Spleen (tissue), 11 donors: ENCODE data around the gene ST3GAL3. TPM values are rescaled to one million over a fixed set of nuclear protein-coding genes. Genes with fewer than 3 reads are reported as not detected.

Source experiments
- DNase-seq: peaks from one replicate; pipeline ENCODE4 v3.0.0-alpha.2; 2020
- H3K27ac ChIP-seq, 8 donors: fragments of 200-600 bp; sonication (generic) in 7 of 8; 1 replicate in 4 of 8; 2 replicates in 4 of 8; pipeline versions ENCODE4 v1.5.0 to v1.8.0; 2016 to 2021; ENCODE audit warnings: inconsistent platforms in 4 of 8, mild to moderate bottlenecking in 4 of 8, moderate library complexity in 1 of 8
- H3K27me3 ChIP-seq, 7 donors: fragments of 200-600 bp; sonication (generic) in 6 of 7; replicated peaks in 1 of 7; 1 replicate in 4 of 7; 2 replicates in 3 of 7; pipeline versions ENCODE4 v1.5.0 to v1.8.0; 2016 to 2021; ENCODE audit warnings: inconsistent platforms in 3 of 7, mild to moderate bottlenecking in 1 of 7
- H3K36me3 ChIP-seq, 6 donors: fragments of 200-600 bp; sonication (generic) in 5 of 6; 1 replicate in 4 of 6; 2 replicates in 2 of 6; pipeline versions ENCODE4 v1.5.0 to v1.8.0; 2016 to 2021; ENCODE audit warnings: inconsistent platforms in 2 of 6
- H3K4me1 ChIP-seq, 6 donors: fragments of 200-600 bp; sonication (generic) in 5 of 6; 1 replicate in 3 of 6; 2 replicates in 3 of 6; pipeline versions ENCODE4 v1.5.0 to v1.8.0; 2016 to 2021; ENCODE audit warnings: inconsistent platforms in 3 of 6
- H3K4me3 ChIP-seq, 8 donors: fragments of 200-600 bp; sonication (generic) in 7 of 8; 1 replicate in 4 of 8; 2 replicates in 4 of 8; pipeline versions ENCODE4 v1.5.0 to v1.8.0; 2016 to 2021; ENCODE audit warnings: inconsistent platforms in 4 of 8, mild to moderate bottlenecking in 4 of 8, moderate library complexity in 2 of 8
- H3K9me3 ChIP-seq, 8 donors: fragments of 200-600 bp; sonication (generic) in 7 of 8; 1 replicate in 4 of 8; 2 replicates in 4 of 8; pipeline versions ENCODE4 v1.5.0 to v1.8.0; 2016 to 2021; ENCODE audit warnings: inconsistent platforms in 4 of 8
- POLR2A ChIP-seq, 3 donors: fragments of 450-650 bp; IDR thresholded peaks; one replicate each; pipeline ENCODE4 v1.5.1; 2017; ENCODE audit warnings: antibody characterized with exemption in 3 of 3, mild to moderate bottlenecking in 1 of 3
- POLR2AphosphoS5 ChIP-seq, 3 donors: sonication (generic); formaldehyde crosslinking; IDR thresholded peaks; one replicate each; pipeline ENCODE4 v1.5.1; 2017; ENCODE audit warnings: antibody characterized with exemption in 3 of 3
- WGBS, 5 donors: extraction: QIAGEN DNeasy Blood & Tissue Kit in 3 of 5; methylation state at CpG; one replicate each; pipeline versions ENCODE4 v1.1.5 to v1.1.7; 2013 to 2018; 5-methylcytosine and 5-hydroxymethylcytosine counted together
- intact Hi-C: fragments of 100-400 bp; cut with DNase I; formaldehyde crosslinking; loops from one replicate; pipeline ENCODE4 v1.15.0; 2023; ENCODE audit warnings: low total_unique reads
- polyA plus RNA-seq, 3 donors: library from polyadenylated mRNA; stranded (reverse); fragments of 200-250 nt; gene quantifications; one replicate each; pipeline ENCODE4 v1.2.1, GENCODE V29; 2013
- total RNA-seq, 7 donors: library from RNA; depleted of rRNA in 3 of 7; stranded (reverse); fragments of >200 nt in 3 of 7; fragmentation: NEBNext Ultra II Directional in 4 of 7; extraction: Animal tissue kit (Norgen Biotek cat#: 25700) in 4 of 7; gene quantifications; one replicate each; pipeline versions ENCODE4 v1.1.0 to v1.2.1, GENCODE V29; 2016 to 2021
- TF ChIP-seq, protein P1 (sequence below), 11 experiments: fragments of 200-600 bp in 7 of 11; fragments of 450-650 bp in 4 of 11; sonication (generic) in 4 of 11; IDR thresholded peaks in 8 of 11; conservative IDR thresholded peaks in 3 of 11; 1 replicate in 7 of 11; 2 replicates in 4 of 11; pipeline versions ENCODE4 v1.4.0 to v1.8.0; 2016 to 2021; ENCODE audit warnings: antibody characterized with exemption in 11 of 11, inconsistent platforms in 4 of 11, mild to moderate bottlenecking in 1 of 11
- donor health status: healthy with polysubstance abuse.
- donor health status: DM: no; HTN: no; CAD: no; lungs with moderate emphysema.
- donor health status: DM: no; HTN: no; CAD: no.
- donor health status: Bipolar disorder and iron deficiency.
- donor health status: healthy.
- donor health status: DM: no; HTN: no; CAD: no.
- donor health status: DM: yes; HTN: yes; CAD: no.

The ST3GAL3 gene
- total and polyA plus RNA-seq, 10 donors, result 6.4 to 34.3 (median 21.0) TPM

DNA sequence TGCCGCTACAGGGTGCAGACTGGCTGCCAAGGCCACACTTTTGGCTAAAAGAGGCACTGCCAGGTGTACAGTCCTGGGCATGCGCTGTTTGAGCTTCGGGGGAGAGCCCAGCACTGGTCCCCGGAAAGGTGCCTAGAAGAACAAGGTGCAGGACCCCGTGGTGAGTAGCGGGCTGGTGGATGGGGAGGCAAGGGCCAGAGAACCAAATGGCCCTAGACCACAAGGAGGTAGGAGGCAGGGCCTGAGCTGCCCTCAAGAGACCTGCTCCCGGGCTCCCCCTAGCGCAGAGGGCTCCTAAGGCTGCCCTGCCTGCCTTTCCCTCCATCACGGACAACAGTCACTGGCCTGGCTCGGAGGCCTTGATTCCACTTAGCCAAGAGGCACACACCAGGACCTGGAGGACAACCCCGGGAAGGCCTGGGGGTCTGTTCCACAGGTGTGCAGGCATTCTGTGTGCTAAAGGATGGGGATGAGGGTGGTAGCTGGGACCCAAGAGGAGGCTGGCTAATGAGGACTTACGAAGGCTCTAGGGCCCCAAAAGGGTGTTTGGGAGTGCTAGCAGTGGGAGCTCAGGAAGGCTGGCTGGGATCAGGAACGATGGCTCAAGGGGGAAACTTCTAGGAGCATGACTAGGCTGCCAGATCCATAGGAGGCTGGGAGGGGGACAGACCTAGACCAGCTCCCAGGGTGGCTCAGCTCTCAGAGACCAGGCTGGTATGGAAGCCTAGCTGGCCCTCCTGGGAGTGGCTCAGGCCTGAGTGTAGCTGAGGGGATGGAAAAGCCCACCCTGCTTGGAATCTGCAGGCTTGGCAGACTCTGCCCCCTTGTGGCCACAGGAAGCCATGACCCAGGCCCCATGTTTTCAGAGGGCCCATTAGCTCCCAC lies 227.0 kb downstream of the ST3GAL3 start:
- TF ChIP-seq, protein P1, sequence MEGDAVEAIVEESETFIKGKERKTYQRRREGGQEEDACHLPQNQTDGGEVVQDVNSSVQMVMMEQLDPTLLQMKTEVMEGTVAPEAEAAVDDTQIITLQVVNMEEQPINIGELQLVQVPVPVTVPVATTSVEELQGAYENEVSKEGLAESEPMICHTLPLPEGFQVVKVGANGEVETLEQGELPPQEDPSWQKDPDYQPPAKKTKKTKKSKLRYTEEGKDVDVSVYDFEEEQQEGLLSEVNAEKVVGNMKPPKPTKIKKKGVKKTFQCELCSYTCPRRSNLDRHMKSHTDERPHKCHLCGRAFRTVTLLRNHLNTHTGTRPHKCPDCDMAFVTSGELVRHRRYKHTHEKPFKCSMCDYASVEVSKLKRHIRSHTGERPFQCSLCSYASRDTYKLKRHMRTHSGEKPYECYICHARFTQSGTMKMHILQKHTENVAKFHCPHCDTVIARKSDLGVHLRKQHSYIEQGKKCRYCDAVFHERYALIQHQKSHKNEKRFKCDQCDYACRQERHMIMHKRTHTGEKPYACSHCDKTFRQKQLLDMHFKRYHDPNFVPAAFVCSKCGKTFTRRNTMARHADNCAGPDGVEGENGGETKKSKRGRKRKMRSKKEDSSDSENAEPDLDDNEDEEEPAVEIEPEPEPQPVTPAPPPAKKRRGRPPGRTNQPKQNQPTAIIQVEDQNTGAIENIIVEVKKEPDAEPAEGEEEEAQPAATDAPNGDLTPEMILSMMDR (IDR thresholded peaks at IDR 0.05 in 8 of 11, conservative IDR thresholded peaks at IDR 0.05 in 3 of 11), result peak; percentile 65 to 90 (median 76)
- TF ChIP-seq POLR2AphosphoS5 (IDR thresholded peaks at IDR 0.05), result no peak
- peak; percentile 87 for DNase-seq

DNA sequence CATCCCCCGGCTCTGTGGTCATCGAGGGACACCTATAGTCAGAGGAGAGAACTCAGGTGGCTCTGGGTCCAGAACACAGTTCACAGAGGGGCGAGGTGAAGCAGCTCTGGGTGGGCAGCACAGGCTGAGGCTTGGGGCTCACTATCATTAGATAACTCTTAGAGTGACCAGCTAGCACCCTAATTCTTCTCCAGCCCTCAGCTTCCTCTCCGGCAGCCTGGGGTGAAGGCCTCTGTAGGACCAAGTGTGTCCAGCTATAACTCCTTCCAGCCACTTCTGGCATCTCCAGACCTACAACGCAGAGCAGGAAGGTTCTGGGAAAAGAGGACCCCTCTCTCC lies 227.6 kb downstream of the ST3GAL3 start:
- H3K27ac ChIP-seq, result no peak overlapping the region
- H3K4me3 ChIP-seq, result no peak overlapping the region
- H3K27me3 ChIP-seq, result peaks cover 0 to 47% (median 31%) of the 10 kb centered on the region in 7 donors
- TF ChIP-seq, protein P1 (IDR thresholded peaks at IDR 0.05 in 8 of 11, conservative IDR thresholded peaks at IDR 0.05 in 3 of 11), result peak in 3 of 11 experiments; percentile 1 to 45 (median 39)
- no peak for TF ChIP-seq POLR2A (IDR thresholded peaks at IDR 0.05)
- intact Hi-C loops, result loop anchor here (5.0 to 10.0 kb wide), 2 partner anchors 173 to 410 kb away; no protein-coding TSS in a partner anchor
- H3K4me1 ChIP-seq, result peaks cover 7 to 41% (median 34%) of the 10 kb centered on the region in 6 donors
- no peak for DNase-seq
- WGBS, 5 donors, result 49 to 93% (median 49%) methylated on average over 3 to 5 of the region's 5 CpGs
- H3K36me3 ChIP-seq, result peaks cover 0 to 9% (median 2%) of the 10 kb centered on the region in 6 donors
- H3K9me3 ChIP-seq, result no peaks in the 10 kb centered on the region

More for the DNA sequence above, 227.0 kb downstream of the ST3GAL3 start:
- intact Hi-C loops, result loop anchor here (5.0 to 10.0 kb wide), 2 partner anchors 172 to 410 kb away; no protein-coding TSS in a partner anchor
- Histone ChIP-seq H3K9me3 (no peaks in the 10 kb centered on the region), H3K27ac (no peak overlapping the region), H3K27me3 (peaks cover 0 to 47% (median 31%) of the 10 kb centered on the region in 7 donors), H3K4me3 (peak overlapping the region in 2 of 8 donors; percentile 15 to 52), H3K4me1 (peaks cover 7 to 41% (median 34%) of the 10 kb centered on the region in 6 donors), H3K36me3 (peaks cover 0 to 12% (median 2%) of the 10 kb centered on the region in 6 donors)
- 26 to 44% (median 29%) methylated on average over 9 to 13 of the region's 13 CpGs for WGBS, 5 donors

DNA sequence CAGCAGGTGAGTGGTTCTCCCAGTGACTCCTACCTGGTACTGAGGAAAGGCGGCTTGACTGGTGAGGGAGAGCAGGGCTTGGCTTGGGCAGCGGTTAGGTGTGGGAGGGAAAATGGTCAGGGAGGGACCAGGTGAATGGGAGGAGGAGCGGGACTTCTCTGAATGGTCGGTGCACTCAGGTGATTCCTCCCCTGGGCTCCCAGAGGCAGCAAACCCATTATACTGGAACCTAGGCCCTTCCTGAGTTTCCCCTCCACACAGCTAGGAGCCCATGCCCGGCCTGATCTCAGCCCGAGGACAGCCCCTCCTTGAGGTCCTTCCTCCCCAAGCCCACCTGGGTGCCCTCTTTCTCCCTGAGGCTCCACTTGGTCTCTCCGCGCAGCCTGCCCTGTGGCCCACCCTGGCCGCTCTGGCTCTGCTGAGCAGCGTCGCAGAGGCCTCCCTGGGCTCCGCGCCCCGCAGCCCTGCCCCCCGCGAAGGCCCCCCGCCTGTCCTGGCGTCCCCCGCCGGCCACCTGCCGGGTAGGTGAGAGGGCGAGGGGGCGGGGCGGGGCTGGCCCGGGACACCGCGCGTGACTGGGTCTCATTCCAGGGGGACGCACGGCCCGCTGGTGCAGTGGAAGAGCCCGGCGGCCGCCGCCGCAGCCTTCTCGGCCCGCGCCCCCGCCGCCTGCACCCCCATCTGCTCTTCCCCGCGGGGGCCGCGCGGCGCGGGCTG lies 228.5 kb downstream of the ST3GAL3 start:
- H3K27me3 ChIP-seq, result peaks cover 0 to 47% (median 31%) of the 10 kb centered on the region in 7 donors
- H3K36me3 ChIP-seq, result peaks cover 0 to under 1% (median 0%) of the 10 kb centered on the region in 6 donors
- intact Hi-C loops, result loop anchor here (10.0 kb wide), 1 partner anchor 411 kb away; no protein-coding TSS in a partner anchor
- WGBS, 5 donors, result 13 to 19% (median 17%) methylated on average over 24 to 48 of the region's 48 CpGs
- no peak for DNase-seq
- no peak overlapping the region for H3K27ac ChIP-seq
- peaks cover 7 to 41% (median 34%) of the 10 kb centered on the region in 6 donors for H3K4me1 ChIP-seq
- H3K4me3 ChIP-seq, result peak overlapping the region in 7 of 8 donors; percentile 22 to 68 (median 34)
- no peak for TF ChIP-seq POLR2A (IDR thresholded peaks at IDR 0.05)
- H3K9me3 ChIP-seq, result no peaks in the 10 kb centered on the region

DNA sequence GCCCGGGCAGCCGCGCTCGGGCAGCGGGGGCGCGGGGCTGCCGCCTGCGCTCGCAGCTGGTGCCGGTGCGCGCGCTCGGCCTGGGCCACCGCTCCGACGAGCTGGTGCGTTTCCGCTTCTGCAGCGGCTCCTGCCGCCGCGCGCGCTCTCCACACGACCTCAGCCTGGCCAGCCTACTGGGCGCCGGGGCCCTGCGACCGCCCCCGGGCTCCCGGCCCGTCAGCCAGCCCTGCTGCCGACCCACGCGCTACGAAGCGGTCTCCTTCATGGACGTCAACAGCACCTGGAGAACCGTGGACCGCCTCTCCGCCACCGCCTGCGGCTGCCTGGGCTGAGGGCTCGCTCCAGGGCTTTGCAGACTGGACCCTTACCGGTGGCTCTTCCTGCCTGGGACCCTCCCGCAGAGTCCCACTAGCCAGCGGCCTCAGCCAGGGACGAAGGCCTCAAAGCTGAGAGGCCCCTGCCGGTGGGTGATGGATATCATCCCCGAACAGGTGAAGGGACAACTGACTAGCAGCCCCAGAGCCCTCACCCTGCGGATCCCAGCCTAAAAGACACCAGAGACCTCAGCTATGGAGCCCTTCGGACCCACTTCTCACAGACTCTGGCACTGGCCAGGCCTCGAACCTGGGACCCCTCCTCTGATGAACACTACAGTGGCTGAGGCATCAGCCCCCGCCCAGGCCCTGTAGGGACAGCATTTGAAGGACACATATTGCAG lies 229.3 kb downstream of the ST3GAL3 start:
- DNase-seq, result no peak
- H3K9me3 ChIP-seq, result no peaks in the 10 kb centered on the region
- peaks cover 7 to 41% (median 34%) of the 10 kb centered on the region in 6 donors for H3K4me1 ChIP-seq
- no peak overlapping the region for H3K27ac ChIP-seq
- intact Hi-C loops, result loop anchor here (10.0 kb wide), 1 partner anchor 412 kb away; no protein-coding TSS in a partner anchor
- H3K4me3 ChIP-seq, result peak overlapping the region in 7 of 8 donors; percentile 28 to 68 (median 34)
- no peak for TF ChIP-seq POLR2AphosphoS5 (IDR thresholded peaks at IDR 0.05)
- TF ChIP-seq, protein P1 (IDR thresholded peaks at IDR 0.05 in 8 of 11, conservative IDR thresholded peaks at IDR 0.05 in 3 of 11), result no peak
- no peak for TF ChIP-seq POLR2A (IDR thresholded peaks at IDR 0.05)
- H3K36me3 ChIP-seq, result no peaks in the 10 kb centered on the region
- WGBS, 5 donors, result 12 to 80% (median 14%) methylated on average over 1 to 56 of the region's 56 CpGs
- H3K27me3 ChIP-seq, result peaks cover 0 to 47% (median 31%) of the 10 kb centered on the region in 7 donors
